RWPE1 (cell line): ENCODE data around the gene JCAD.

ENCODE experiments used
- CTCF ChIA-PET: fragments of 350-600 bp; sonication (Branson Sonifier 250); formaldehyde crosslinking; extraction: SDS; loops from one replicate; lab custom pipeline; 2021; lab: Yijun Ruan, JAX
- POLR2A ChIA-PET: fragments of 400-600 bp; formaldehyde crosslinking; extraction: SDS; loops from one replicate; lab custom pipeline; 2020; ENCODE audit warnings: antibody characterized with exemption; ENCODE audit not compliant: low non-redundant PET; lab: Yijun Ruan, JAX
- DNase-seq: peaks from one replicate; pipeline ENCODE4 v3.0.0; 2012; ENCODE audit warnings: low spot score
- H3K27ac ChIP-seq: fragments of 450-650 bp; 2 replicates; pipeline ENCODE4 v1.5.1; 2017
- TF ChIP-seq, protein P1 (sequence below): fragments of 450-650 bp; conservative IDR thresholded peaks from 2 replicates; pipeline ENCODE4 v1.5.1; 2017; ENCODE audit warnings: low read depth, mild to moderate bottlenecking

The JCAD gene

GRCh38 chr10:29977171-29977570 lies 82.2 kb downstream of the JCAD start:
- TF ChIP-seq, protein P1, sequence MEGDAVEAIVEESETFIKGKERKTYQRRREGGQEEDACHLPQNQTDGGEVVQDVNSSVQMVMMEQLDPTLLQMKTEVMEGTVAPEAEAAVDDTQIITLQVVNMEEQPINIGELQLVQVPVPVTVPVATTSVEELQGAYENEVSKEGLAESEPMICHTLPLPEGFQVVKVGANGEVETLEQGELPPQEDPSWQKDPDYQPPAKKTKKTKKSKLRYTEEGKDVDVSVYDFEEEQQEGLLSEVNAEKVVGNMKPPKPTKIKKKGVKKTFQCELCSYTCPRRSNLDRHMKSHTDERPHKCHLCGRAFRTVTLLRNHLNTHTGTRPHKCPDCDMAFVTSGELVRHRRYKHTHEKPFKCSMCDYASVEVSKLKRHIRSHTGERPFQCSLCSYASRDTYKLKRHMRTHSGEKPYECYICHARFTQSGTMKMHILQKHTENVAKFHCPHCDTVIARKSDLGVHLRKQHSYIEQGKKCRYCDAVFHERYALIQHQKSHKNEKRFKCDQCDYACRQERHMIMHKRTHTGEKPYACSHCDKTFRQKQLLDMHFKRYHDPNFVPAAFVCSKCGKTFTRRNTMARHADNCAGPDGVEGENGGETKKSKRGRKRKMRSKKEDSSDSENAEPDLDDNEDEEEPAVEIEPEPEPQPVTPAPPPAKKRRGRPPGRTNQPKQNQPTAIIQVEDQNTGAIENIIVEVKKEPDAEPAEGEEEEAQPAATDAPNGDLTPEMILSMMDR, result no peak
- no peak overlapping the region for H3K27ac ChIP-seq
- DNase-seq, result no peak
- ChIA-PET POLR2A (no interaction called here), CTCF (interaction anchor here (0.5 to 0.6 kb wide), 3 partner anchors 72 to 1052 kb away, joined by 3 to 5 read pairs (median 4); no protein-coding TSS in a partner anchor)

- no peak for DNase-seq
- ChIA-PET CTCF (interaction anchor here (0.7 kb wide), 1 partner anchor 9 kb away, joined by 4 read pairs; no protein-coding TSS in a partner anchor), POLR2A (no interaction called here)
- TF ChIP-seq, protein P1, result no peak
- H3K27ac ChIP-seq, result no peak overlapping the region
Observed at GRCh38 chr10:29976134-29976533, 83.3 kb downstream of the JCAD start.

DNA sequence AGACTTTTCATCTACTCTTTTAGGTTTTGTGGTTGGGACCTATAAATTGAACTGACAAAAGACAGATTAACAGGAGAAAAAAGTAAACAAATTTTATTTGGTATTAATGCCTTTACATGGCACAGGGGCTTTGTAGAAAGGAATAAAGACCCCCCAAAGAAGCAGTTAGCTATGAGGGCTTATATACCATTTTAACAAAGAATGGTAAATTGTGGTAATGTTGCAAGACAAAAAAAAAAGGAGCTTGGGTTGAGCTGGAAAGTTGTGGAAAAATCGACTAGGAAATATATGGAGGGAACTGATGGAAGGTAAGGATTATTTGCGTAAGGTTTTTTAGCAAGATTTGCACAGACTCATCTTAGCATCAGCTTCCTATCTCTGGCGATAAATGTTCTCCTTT lies 84.6 kb downstream of the JCAD start:
- DNase-seq, result no peak
- ChIA-PET CTCF (no interaction called here), POLR2A (no interaction called here)
- TF ChIP-seq, protein P1, result no peak
- H3K27ac ChIP-seq, result no peak overlapping the region

DNA sequence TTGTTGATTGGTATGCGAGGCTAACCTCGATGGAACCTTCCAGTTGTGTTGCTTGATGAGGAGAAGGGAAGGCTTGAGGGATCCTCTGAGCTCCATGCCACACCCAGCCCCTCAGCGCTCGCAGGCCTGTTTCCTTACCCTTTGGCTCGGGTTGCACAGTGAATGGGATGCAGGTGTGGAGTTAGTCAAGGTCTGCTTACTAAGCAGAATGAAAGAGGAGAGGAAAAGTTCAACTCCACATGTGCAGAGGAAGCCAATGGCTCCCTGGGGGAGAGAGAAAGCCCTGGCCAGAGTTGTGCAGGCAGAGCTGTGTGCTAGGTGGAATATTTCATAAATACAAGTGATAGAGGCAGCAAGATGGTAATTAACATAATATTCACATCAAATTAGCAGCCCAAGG lies 85.5 kb downstream of the JCAD start:
- CTCF ChIA-PET, result no interaction called here
- no peak for DNase-seq
- no peak overlapping the region for H3K27ac ChIP-seq
- POLR2A ChIA-PET, result no interaction called here
- TF ChIP-seq, protein P1, result no peak

DNA sequence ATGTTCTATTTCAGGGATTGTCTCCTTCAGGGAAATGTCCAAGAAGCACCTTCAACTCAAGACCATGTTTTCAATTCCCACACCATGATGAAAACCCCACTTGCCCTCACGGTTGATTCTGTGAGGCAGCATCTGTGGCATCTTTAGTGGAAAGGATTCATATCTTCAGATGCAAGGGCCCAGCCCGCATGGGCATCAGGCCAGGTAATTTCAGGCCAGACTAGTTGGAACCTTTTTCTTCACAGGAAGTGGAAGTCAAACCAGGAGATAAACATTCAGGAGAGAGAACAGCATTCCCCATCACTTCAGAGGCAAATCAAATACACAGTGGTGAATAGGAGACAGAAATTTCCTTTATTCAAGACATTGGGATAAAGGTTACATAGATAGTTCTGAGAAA lies 88.8 kb downstream of the JCAD start:
- ChIA-PET POLR2A (no interaction called here), CTCF (no interaction called here)
- no peak for DNase-seq
- TF ChIP-seq, protein P1, result no peak
- H3K27ac ChIP-seq, result no peak overlapping the region

- TF ChIP-seq, protein P1, result no peak
- CTCF ChIA-PET, result no interaction called here
- POLR2A ChIA-PET, result no interaction called here
- DNase-seq, result no peak
- no peak overlapping the region for H3K27ac ChIP-seq
Observed at GRCh38 chr10:29970012-29970396, 89.4 kb downstream of the JCAD start.
